Astrocyte (in vitro differentiated cells and primary cell): ENCODE results near the gene EN1. TPM values are rescaled to one million over a fixed set of nuclear protein-coding genes. Genes with fewer than 3 reads are reported as not detected.

Experiments
- DNase-seq: peaks from one replicate; pipeline ENCODE4 v3.0.0-alpha.2; 2010; ENCODE audit warnings: low read depth
- FAIRE-seq: peaks from 2 replicates; lab custom pipeline; 2011; peaks lifted over from hg19 to GRCh38; lab: Jason Lieb, UNC
- H2AFZ ChIP-seq: 2 replicates; pipeline ENCODE4 v1.6.0; 2012; ENCODE audit warnings: low read depth, low read length, inconsistent platforms
- H3K27ac ChIP-seq: 2 replicates; pipeline ENCODE4 v1.5.1; 2011; ENCODE audit warnings: low read depth, low read length, inconsistent platforms
- H3K27me3 ChIP-seq: 2 replicates; pipeline ENCODE4 v1.6.0; 2011; ENCODE audit warnings: low read length, inconsistent platforms; ENCODE audit not compliant: insufficient read depth
- H3K36me3 ChIP-seq: 2 replicates; pipeline ENCODE4 v1.5.1; 2011; ENCODE audit warnings: low read length, inconsistent platforms; ENCODE audit not compliant: insufficient read depth
- H3K4me1 ChIP-seq: 2 replicates; pipeline ENCODE4 v1.5.1; 2011; ENCODE audit warnings: low read length, inconsistent platforms; ENCODE audit not compliant: insufficient read depth
- H3K4me2 ChIP-seq: 2 replicates; pipeline ENCODE4 v1.6.0; 2012; ENCODE audit warnings: low read length, inconsistent platforms
- H3K4me3 ChIP-seq: 2 replicates; pipeline ENCODE4 v1.5.1; 2011; ENCODE audit warnings: low read depth, mild to moderate bottlenecking, low read length, inconsistent platforms; ENCODE audit not compliant: insufficient read depth
- H3K79me2 ChIP-seq: 2 replicates; pipeline ENCODE4 v1.6.0; 2012; ENCODE audit warnings: mild to moderate bottlenecking, low read length, inconsistent platforms; ENCODE audit not compliant: insufficient read depth
- H3K9ac ChIP-seq: 2 replicates; pipeline ENCODE4 v1.6.0; 2012; ENCODE audit warnings: mild to moderate bottlenecking, low read length, inconsistent platforms
- H3K9me3 ChIP-seq: 2 replicates; pipeline ENCODE4 v1.5.1; 2012; ENCODE audit warnings: low read depth, mild to moderate bottlenecking, low read length, inconsistent platforms; ENCODE audit not compliant: insufficient read depth
- H4K20me1 ChIP-seq: 2 replicates; pipeline ENCODE4 v1.6.0; 2012; ENCODE audit warnings: low read length, inconsistent platforms; ENCODE audit not compliant: insufficient read depth
- H3K27ac Mint-ChIP-seq: one replicate; pipeline ENCODE4 v1.8.0; 2021; ENCODE audit warnings: mild to moderate bottlenecking, mixed read lengths; ENCODE audit not compliant: unreplicated experiment
- H3K27me3 Mint-ChIP-seq: one replicate; pipeline ENCODE4 v1.8.0; 2021; ENCODE audit warnings: low read depth, mixed read lengths; ENCODE audit not compliant: unreplicated experiment
- H3K36me3 Mint-ChIP-seq: one replicate; pipeline ENCODE4 v1.8.0; 2021; ENCODE audit warnings: low read depth, mixed read lengths; ENCODE audit not compliant: unreplicated experiment
- H3K4me1 Mint-ChIP-seq: one replicate; pipeline ENCODE4 v1.8.0; 2021; ENCODE audit warnings: low read depth, mixed read lengths; ENCODE audit not compliant: unreplicated experiment
- H3K4me3 Mint-ChIP-seq: one replicate; pipeline ENCODE4 v1.8.0; 2021; ENCODE audit warnings: mild to moderate bottlenecking, moderate library complexity, mixed read lengths; ENCODE audit not compliant: unreplicated experiment
- H3K9me3 Mint-ChIP-seq: one replicate; pipeline ENCODE4 v1.8.0; 2021; ENCODE audit warnings: mild to moderate bottlenecking, mixed read lengths; ENCODE audit not compliant: unreplicated experiment
- EZH2 ChIP-seq: IDR thresholded peaks from 2 replicates; pipeline ENCODE4 v1.6.1; 2012; ENCODE audit warnings: mild to moderate bottlenecking, low read length, inconsistent platforms; ENCODE audit not compliant: insufficient read depth
- total RNA-seq: library from RNA; stranded (reverse); gene quantifications from 2 replicates; pipeline ENCODE4 v1.2.1, GENCODE V29; 2021
- TF ChIP-seq, protein P1 (sequence below): IDR thresholded peaks from 2 replicates; pipeline ENCODE4 v1.5.1; 2011; ENCODE audit warnings: low read depth, mild to moderate bottlenecking, inconsistent platforms, low read length, moderate library complexity; ENCODE audit not compliant: insufficient read depth

EN1 gene
- total RNA-seq, 1 donor from 2014 or later, result 0.09 TPM

GRCh38 chr2:118844261-118845004 lies 3.0 kb downstream of the EN1 start:
- peaks cover 2% of the 10 kb centered on the region for H3K36me3 Mint-ChIP-seq
- H3K4me2 ChIP-seq, result peak overlapping the region; percentile 77
- H4K20me1 ChIP-seq, result peaks cover 22% of the 10 kb centered on the region
- peak overlapping the region; percentile 83 for H3K9ac ChIP-seq
- peak overlapping the region; percentile 47 for H3K27ac Mint-ChIP-seq
- peaks cover 34% of the 10 kb centered on the region for H3K9me3 Mint-ChIP-seq
- peak overlapping the region; percentile 50 for H3K4me3 Mint-ChIP-seq
- DNase-seq (no peak), FAIRE-seq (no peak)
- peaks cover 6% of the 10 kb centered on the region for H3K4me1 ChIP-seq
- peaks cover 81% of the 10 kb centered on the region for H3K27me3 Mint-ChIP-seq
- H3K4me1 Mint-ChIP-seq, result peaks cover 5% of the 10 kb centered on the region
- peaks cover 64% of the 10 kb centered on the region for H3K79me2 ChIP-seq
- TF ChIP-seq, protein P1, sequence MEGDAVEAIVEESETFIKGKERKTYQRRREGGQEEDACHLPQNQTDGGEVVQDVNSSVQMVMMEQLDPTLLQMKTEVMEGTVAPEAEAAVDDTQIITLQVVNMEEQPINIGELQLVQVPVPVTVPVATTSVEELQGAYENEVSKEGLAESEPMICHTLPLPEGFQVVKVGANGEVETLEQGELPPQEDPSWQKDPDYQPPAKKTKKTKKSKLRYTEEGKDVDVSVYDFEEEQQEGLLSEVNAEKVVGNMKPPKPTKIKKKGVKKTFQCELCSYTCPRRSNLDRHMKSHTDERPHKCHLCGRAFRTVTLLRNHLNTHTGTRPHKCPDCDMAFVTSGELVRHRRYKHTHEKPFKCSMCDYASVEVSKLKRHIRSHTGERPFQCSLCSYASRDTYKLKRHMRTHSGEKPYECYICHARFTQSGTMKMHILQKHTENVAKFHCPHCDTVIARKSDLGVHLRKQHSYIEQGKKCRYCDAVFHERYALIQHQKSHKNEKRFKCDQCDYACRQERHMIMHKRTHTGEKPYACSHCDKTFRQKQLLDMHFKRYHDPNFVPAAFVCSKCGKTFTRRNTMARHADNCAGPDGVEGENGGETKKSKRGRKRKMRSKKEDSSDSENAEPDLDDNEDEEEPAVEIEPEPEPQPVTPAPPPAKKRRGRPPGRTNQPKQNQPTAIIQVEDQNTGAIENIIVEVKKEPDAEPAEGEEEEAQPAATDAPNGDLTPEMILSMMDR, result no peak
- no peak for TF ChIP-seq EZH2
- H3K4me3 ChIP-seq, result peak overlapping the region; percentile 65
- H3K36me3 ChIP-seq, result no peaks in the 10 kb centered on the region
- H2AFZ ChIP-seq, result peak overlapping the region; percentile 47
- no peaks in the 10 kb centered on the region for H3K9me3 ChIP-seq
- peaks cover 82% of the 10 kb centered on the region for H3K27me3 ChIP-seq
- H3K27ac ChIP-seq, result peak overlapping the region; percentile 66

- H3K9me3 ChIP-seq, result no peaks in the 10 kb centered on the region
- Mint-ChIP-seq H3K9me3 (peaks cover 38% of the 10 kb centered on the region), H3K4me3 (no peak overlapping the region), H3K27me3 (peaks cover 81% of the 10 kb centered on the region), H3K4me1 (peaks cover 5% of the 10 kb centered on the region), H3K27ac (peak overlapping the region; percentile 47), H3K36me3 (peaks cover 2% of the 10 kb centered on the region)
- H3K4me3 ChIP-seq, result peak overlapping the region; percentile 65
- peak overlapping the region; percentile 37 for H3K27ac ChIP-seq
- no peaks in the 10 kb centered on the region for H3K36me3 ChIP-seq
- H3K27me3 ChIP-seq, result peaks cover 77% of the 10 kb centered on the region
- FAIRE-seq (no peak), DNase-seq (no peak)
- peak overlapping the region; percentile 83 for H3K9ac ChIP-seq
- peaks cover 65% of the 10 kb centered on the region for H3K79me2 ChIP-seq
- H2AFZ ChIP-seq, result no peak overlapping the region
- TF ChIP-seq, protein P1, result no peak
- TF ChIP-seq EZH2, result no peak
- peaks cover 6% of the 10 kb centered on the region for H3K4me1 ChIP-seq
- H3K4me2 ChIP-seq, result peak overlapping the region; percentile 77
- H4K20me1 ChIP-seq, result peaks cover 22% of the 10 kb centered on the region
These were observed 3.8 kb downstream of the EN1 start for GRCh38 chr2:118843483-118844132.
